Parathyroid adenoma (tissue), 2 donors: Measurements from ENCODE around the gene SPECC1.

Experiments
- H2AFZ ChIP-seq: fragments of 300-600 bp; sonication (generic); one replicate; pipeline ENCODE4 v1.7.0; 2017; ENCODE audit warnings: antibody characterized with exemption, mild to moderate bottlenecking
- H3K27ac ChIP-seq: fragments of 300-600 bp; sonication (generic); one replicate; pipeline ENCODE4 v1.7.0; 2017
- H3K27me3 ChIP-seq: fragments of 300-600 bp; sonication (generic); one replicate; pipeline ENCODE4 v1.7.0; 2017; ENCODE audit warnings: low read length; ENCODE audit not compliant: control insufficient read depth, insufficient read depth
- H3K36me3 ChIP-seq: fragments of 300-600 bp; sonication (generic); one replicate; pipeline ENCODE4 v1.7.0; 2017; ENCODE audit warnings: low read length; ENCODE audit not compliant: control insufficient read depth, insufficient read depth
- H3K4me1 ChIP-seq: fragments of 300-600 bp; sonication (generic); one replicate; pipeline ENCODE4 v1.7.0; 2017; ENCODE audit warnings: control low read depth
- H3K4me2 ChIP-seq: fragments of 300-600 bp; sonication (generic); one replicate; pipeline ENCODE4 v1.7.0; 2017; ENCODE audit warnings: low read length
- H3K4me3 ChIP-seq: fragments of 300-600 bp; sonication (generic); one replicate; pipeline ENCODE4 v1.7.0; 2017; ENCODE audit warnings: low read depth, low read length
- H3K79me2 ChIP-seq: fragments of 300-600 bp; sonication (generic); one replicate; pipeline ENCODE4 v1.7.0; 2017; ENCODE audit warnings: control low read depth
- H3K9ac ChIP-seq: fragments of 300-600 bp; sonication (generic); one replicate; pipeline ENCODE4 v1.7.0; 2017; ENCODE audit warnings: mild to moderate bottlenecking
- H3K9me3 ChIP-seq: fragments of 300-600 bp; sonication (generic); one replicate; pipeline ENCODE4 v1.7.0; 2017; ENCODE audit warnings: low read length; ENCODE audit not compliant: control insufficient read depth
- TF ChIP-seq, protein P1 (sequence below): fragments of 300-600 bp; sonication (generic); IDR thresholded peaks from one replicate; pipeline ENCODE4 v1.7.0; 2017; ENCODE audit warnings: antibody characterized with exemption, mild to moderate bottlenecking
- donor health status: primary hyperparathyroidism.

The SPECC1 gene

GRCh38 chr17:20085283-20085845, 76.2 kb downstream of the SPECC1 start:
- TF ChIP-seq, protein P1, sequence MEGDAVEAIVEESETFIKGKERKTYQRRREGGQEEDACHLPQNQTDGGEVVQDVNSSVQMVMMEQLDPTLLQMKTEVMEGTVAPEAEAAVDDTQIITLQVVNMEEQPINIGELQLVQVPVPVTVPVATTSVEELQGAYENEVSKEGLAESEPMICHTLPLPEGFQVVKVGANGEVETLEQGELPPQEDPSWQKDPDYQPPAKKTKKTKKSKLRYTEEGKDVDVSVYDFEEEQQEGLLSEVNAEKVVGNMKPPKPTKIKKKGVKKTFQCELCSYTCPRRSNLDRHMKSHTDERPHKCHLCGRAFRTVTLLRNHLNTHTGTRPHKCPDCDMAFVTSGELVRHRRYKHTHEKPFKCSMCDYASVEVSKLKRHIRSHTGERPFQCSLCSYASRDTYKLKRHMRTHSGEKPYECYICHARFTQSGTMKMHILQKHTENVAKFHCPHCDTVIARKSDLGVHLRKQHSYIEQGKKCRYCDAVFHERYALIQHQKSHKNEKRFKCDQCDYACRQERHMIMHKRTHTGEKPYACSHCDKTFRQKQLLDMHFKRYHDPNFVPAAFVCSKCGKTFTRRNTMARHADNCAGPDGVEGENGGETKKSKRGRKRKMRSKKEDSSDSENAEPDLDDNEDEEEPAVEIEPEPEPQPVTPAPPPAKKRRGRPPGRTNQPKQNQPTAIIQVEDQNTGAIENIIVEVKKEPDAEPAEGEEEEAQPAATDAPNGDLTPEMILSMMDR: no peak
- Histone ChIP-seq H3K4me3 (no peak overlapping the region), H3K9me3 (no peaks in the 10 kb centered on the region), H3K4me1 (peaks cover 6% of the 10 kb centered on the region), H3K4me2 (no peak overlapping the region), H2AFZ (no peak overlapping the region), H3K9ac (no peak overlapping the region), H3K27me3 (no peaks in the 10 kb centered on the region), H3K79me2 (peaks cover 3% of the 10 kb centered on the region), H3K36me3 (no peaks in the 10 kb centered on the region), H3K27ac (no peak overlapping the region)

GRCh38 chr17:20086416-20087076, 77.4 kb downstream of the SPECC1 start:
- no peak overlapping the region for H3K4me3 ChIP-seq
- TF ChIP-seq, protein P1: no peak
- peaks cover 3% of the 10 kb centered on the region for H3K79me2 ChIP-seq
- H3K4me1 ChIP-seq: peaks cover 6% of the 10 kb centered on the region
- H3K27me3 ChIP-seq: no peaks in the 10 kb centered on the region
- H3K9me3 ChIP-seq: no peaks in the 10 kb centered on the region
- no peak overlapping the region for H2AFZ ChIP-seq
- H3K9ac ChIP-seq: no peak overlapping the region
- no peak overlapping the region for H3K27ac ChIP-seq
- H3K4me2 ChIP-seq: no peak overlapping the region
- H3K36me3 ChIP-seq: no peaks in the 10 kb centered on the region

GRCh38 chr17:20087538-20088250, 78.5 kb downstream of the SPECC1 start:
- no peaks in the 10 kb centered on the region for H3K27me3 ChIP-seq
- no peak overlapping the region for H2AFZ ChIP-seq
- TF ChIP-seq, protein P1: no peak
- no peaks in the 10 kb centered on the region for H3K36me3 ChIP-seq
- no peak overlapping the region for H3K4me2 ChIP-seq
- peaks cover 3% of the 10 kb centered on the region for H3K79me2 ChIP-seq
- peak overlapping the region; percentile 16 for H3K27ac ChIP-seq
- no peak overlapping the region for H3K4me3 ChIP-seq
- H3K9ac ChIP-seq: no peak overlapping the region
- H3K4me1 ChIP-seq: peaks cover 9% of the 10 kb centered on the region
- H3K9me3 ChIP-seq: no peaks in the 10 kb centered on the region

GRCh38 chr17:20089756-20090547, 80.8 kb downstream of the SPECC1 start:
- Histone ChIP-seq H3K27me3 (no peaks in the 10 kb centered on the region), H3K27ac (peak overlapping the region; percentile 16)

More at GRCh38 chr17:20089756-20090547, 80.8 kb downstream of the SPECC1 start:
- peaks cover 11% of the 10 kb centered on the region for H3K4me1 ChIP-seq
- H3K9me3 ChIP-seq: no peaks in the 10 kb centered on the region
- no peaks in the 10 kb centered on the region for H3K36me3 ChIP-seq
- TF ChIP-seq, protein P1: no peak
- H3K4me3 ChIP-seq: no peak overlapping the region
- H3K4me2 ChIP-seq: no peak overlapping the region
- H2AFZ ChIP-seq: no peak overlapping the region
- H3K9ac ChIP-seq: no peak overlapping the region
- H3K79me2 ChIP-seq: peaks cover 3% of the 10 kb centered on the region
